Uterus (tissue), 2 donors: ENCODE data around the gene HES7.

Source experiments
- CTCF ChIP-seq, 4 experiments: fragments of 200-600 bp in 2 of 4; fragments of 450-650 bp in 2 of 4; sonication (generic) in 2 of 4; IDR thresholded peaks; one replicate each; pipeline ENCODE4 v1.5.1; 2016 to 2019; ENCODE audit warnings: antibody characterized with exemption in 4 of 4, mild to moderate bottlenecking in 2 of 4, moderate library complexity in 1 of 4
- POLR2A ChIP-seq, 2 donors: fragments of 450-650 bp; IDR thresholded peaks; one replicate each; pipeline ENCODE4 v1.6.1; 2016; ENCODE audit warnings: antibody characterized with exemption in 2 of 2, mild to moderate bottlenecking in 1 of 2, moderate library complexity in 1 of 2

GRCh38 chr17:8104911-8105310 is 19.0 kb downstream of the HES7 start:
- TF ChIP-seq CTCF (IDR thresholded peaks at IDR 0.05) (no peak), POLR2A (IDR thresholded peaks at IDR 0.05) (no peak)
